ENCODE results near the gene TXNDC2. TPM values are rescaled to one million over a fixed set of nuclear protein-coding genes. Genes with fewer than 3 reads are reported as not detected.

The TXNDC2 gene
- total and polyA plus RNA-seq, 4 donors, result under 0.01 to 0.09 TPM; not detected in 2

DNA sequence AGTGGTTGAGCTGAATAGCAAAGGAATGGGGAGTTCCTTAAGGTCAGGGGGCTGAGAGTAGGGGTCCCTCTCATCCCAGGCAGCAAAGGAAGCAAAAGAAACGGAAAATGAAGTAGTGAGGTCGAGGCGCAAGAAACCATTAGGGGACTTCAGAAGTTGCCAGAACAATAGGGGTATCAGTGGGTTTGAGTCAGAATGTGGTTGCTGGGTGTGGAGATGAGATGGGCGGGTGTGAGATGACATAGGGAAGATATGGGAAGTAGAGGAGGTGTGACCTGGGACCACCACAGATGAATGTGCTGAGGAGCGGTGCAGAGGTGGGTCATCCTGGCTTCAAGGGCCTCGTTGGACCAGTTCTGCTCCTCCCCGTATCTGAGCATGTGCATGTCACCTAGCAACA is 14.9 kb downstream of the TXNDC2 start:
- TF ChIP-seq RXRA (IDR thresholded peaks at IDR 0.05) (no peak), JUND (IDR thresholded peaks at IDR 0.05) (no peak), SP1 (IDR thresholded peaks at IDR 0.05) (no peak), NR2F2 (IDR thresholded peaks at IDR 0.05) (no peak), RAD21 (IDR thresholded peaks at IDR 0.05) (no peak), HNF4A (conservative IDR thresholded peaks at IDR 0.05) (no peak), YY1 (IDR thresholded peaks at IDR 0.05) (no peak), HNF4G (IDR thresholded peaks at IDR 0.05) (no peak), EGR1 (IDR thresholded peaks at IDR 0.05; ENCODE audit: low read depth in 2 of 2) (no peak)
- TF ChIP-seq, protein P1, sequence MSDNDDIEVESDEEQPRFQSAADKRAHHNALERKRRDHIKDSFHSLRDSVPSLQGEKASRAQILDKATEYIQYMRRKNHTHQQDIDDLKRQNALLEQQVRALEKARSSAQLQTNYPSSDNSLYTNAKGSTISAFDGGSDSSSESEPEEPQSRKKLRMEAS (IDR thresholded peaks at IDR 0.05), result no peak
- TF ChIP-seq, protein P2, sequence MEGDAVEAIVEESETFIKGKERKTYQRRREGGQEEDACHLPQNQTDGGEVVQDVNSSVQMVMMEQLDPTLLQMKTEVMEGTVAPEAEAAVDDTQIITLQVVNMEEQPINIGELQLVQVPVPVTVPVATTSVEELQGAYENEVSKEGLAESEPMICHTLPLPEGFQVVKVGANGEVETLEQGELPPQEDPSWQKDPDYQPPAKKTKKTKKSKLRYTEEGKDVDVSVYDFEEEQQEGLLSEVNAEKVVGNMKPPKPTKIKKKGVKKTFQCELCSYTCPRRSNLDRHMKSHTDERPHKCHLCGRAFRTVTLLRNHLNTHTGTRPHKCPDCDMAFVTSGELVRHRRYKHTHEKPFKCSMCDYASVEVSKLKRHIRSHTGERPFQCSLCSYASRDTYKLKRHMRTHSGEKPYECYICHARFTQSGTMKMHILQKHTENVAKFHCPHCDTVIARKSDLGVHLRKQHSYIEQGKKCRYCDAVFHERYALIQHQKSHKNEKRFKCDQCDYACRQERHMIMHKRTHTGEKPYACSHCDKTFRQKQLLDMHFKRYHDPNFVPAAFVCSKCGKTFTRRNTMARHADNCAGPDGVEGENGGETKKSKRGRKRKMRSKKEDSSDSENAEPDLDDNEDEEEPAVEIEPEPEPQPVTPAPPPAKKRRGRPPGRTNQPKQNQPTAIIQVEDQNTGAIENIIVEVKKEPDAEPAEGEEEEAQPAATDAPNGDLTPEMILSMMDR (IDR thresholded peaks at IDR 0.05; ENCODE audit: low read depth, low read length, missing input control), result no peak
- TF ChIP-seq, protein P3, sequence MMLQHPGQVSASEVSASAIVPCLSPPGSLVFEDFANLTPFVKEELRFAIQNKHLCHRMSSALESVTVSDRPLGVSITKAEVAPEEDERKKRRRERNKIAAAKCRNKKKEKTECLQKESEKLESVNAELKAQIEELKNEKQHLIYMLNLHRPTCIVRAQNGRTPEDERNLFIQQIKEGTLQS (IDR thresholded peaks at IDR 0.05), result no peak
- TF ChIP-seq, protein P4, sequence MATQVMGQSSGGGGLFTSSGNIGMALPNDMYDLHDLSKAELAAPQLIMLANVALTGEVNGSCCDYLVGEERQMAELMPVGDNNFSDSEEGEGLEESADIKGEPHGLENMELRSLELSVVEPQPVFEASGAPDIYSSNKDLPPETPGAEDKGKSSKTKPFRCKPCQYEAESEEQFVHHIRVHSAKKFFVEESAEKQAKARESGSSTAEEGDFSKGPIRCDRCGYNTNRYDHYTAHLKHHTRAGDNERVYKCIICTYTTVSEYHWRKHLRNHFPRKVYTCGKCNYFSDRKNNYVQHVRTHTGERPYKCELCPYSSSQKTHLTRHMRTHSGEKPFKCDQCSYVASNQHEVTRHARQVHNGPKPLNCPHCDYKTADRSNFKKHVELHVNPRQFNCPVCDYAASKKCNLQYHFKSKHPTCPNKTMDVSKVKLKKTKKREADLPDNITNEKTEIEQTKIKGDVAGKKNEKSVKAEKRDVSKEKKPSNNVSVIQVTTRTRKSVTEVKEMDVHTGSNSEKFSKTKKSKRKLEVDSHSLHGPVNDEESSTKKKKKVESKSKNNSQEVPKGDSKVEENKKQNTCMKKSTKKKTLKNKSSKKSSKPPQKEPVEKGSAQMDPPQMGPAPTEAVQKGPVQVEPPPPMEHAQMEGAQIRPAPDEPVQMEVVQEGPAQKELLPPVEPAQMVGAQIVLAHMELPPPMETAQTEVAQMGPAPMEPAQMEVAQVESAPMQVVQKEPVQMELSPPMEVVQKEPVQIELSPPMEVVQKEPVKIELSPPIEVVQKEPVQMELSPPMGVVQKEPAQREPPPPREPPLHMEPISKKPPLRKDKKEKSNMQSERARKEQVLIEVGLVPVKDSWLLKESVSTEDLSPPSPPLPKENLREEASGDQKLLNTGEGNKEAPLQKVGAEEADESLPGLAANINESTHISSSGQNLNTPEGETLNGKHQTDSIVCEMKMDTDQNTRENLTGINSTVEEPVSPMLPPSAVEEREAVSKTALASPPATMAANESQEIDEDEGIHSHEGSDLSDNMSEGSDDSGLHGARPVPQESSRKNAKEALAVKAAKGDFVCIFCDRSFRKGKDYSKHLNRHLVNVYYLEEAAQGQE (IDR thresholded peaks at IDR 0.05), result no peak
- TF ChIP-seq, protein P5, sequence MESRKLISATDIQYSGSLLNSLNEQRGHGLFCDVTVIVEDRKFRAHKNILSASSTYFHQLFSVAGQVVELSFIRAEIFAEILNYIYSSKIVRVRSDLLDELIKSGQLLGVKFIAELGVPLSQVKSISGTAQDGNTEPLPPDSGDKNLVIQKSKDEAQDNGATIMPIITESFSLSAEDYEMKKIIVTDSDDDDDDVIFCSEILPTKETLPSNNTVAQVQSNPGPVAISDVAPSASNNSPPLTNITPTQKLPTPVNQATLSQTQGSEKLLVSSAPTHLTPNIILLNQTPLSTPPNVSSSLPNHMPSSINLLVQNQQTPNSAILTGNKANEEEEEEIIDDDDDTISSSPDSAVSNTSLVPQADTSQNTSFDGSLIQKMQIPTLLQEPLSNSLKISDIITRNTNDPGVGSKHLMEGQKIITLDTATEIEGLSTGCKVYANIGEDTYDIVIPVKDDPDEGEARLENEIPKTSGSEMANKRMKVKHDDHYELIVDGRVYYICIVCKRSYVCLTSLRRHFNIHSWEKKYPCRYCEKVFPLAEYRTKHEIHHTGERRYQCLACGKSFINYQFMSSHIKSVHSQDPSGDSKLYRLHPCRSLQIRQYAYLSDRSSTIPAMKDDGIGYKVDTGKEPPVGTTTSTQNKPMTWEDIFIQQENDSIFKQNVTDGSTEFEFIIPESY (IDR thresholded peaks at IDR 0.05), result no peak
- Histone ChIP-seq H3K27ac (ENCODE audit: low read depth in 1 of 2, low read length in 2 of 2) (no peak overlapping the region), H3K9ac (ENCODE audit: low read depth in 1 of 2, low read length in 2 of 2) (no peak overlapping the region), H3K4me3 (ENCODE audit: low read depth in 1 of 3, low read length in 3 of 3) (no peak overlapping the region), H3K27me3 (ENCODE audit: control insufficient read depth in 4 of 4, insufficient read depth in 4 of 4, low read length in 3 of 4) (no peaks in the 10 kb centered on the region), H3K36me3 (ENCODE audit: control insufficient read depth in 4 of 4, insufficient read depth in 3 of 4, low read depth in 1 of 4, low read length in 3 of 4) (no peaks in the 10 kb centered on the region), H3K4me1 (ENCODE audit: control insufficient read depth in 4 of 4, insufficient read depth in 4 of 4, low read length in 3 of 4) (peaks cover 0 to 6% (median 0%) of the 10 kb centered on the region in 4 donors), H3K9me3 (ENCODE audit: control insufficient read depth in 4 of 4, low read length in 3 of 4) (no peaks in the 10 kb centered on the region)
- DNase-seq (ENCODE audit: low spot score), result no peak
- 96% methylated on average over 7 of the region's 7 CpGs for WGBS

DNA sequence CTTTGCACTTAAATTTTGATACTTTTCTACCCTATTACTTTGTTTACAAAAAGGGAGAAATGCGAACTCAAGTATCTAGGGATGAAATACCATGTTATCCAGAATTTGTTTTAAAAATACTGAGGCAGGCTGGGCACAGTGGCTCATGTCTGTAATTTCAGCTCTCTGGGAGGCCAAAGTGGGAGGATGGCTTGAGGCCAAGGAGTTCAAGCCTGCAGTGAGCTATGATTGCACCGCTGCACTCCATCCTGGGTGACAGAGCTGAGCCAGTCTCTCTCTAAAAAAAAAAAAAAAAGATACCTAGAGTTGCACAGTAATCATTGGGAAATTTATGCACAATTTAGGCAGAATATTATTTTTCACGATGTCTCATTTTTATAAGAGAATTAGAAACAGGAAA is 15.6 kb downstream of the TXNDC2 start:
- Histone ChIP-seq H3K9ac (ENCODE audit: low read depth in 1 of 2, low read length in 2 of 2) (no peak overlapping the region), H3K9me3 (ENCODE audit: control insufficient read depth in 4 of 4, low read length in 3 of 4) (no peaks in the 10 kb centered on the region), H3K36me3 (ENCODE audit: control insufficient read depth in 4 of 4, insufficient read depth in 3 of 4, low read depth in 1 of 4, low read length in 3 of 4) (no peaks in the 10 kb centered on the region), H3K27ac (ENCODE audit: low read depth in 1 of 2, low read length in 2 of 2) (no peak overlapping the region), H3K4me1 (ENCODE audit: control insufficient read depth in 4 of 4, insufficient read depth in 4 of 4, low read length in 3 of 4) (peaks cover 0 to 6% (median 0%) of the 10 kb centered on the region in 4 donors), H3K27me3 (ENCODE audit: control insufficient read depth in 4 of 4, insufficient read depth in 4 of 4, low read length in 3 of 4) (no peaks in the 10 kb centered on the region), H3K4me3 (ENCODE audit: low read depth in 1 of 3, low read length in 3 of 3) (no peak overlapping the region)
- no peak for DNase-seq (ENCODE audit: low spot score)
- 82% methylated on average over 3 of the region's 3 CpGs for WGBS
- TF ChIP-seq NR2F2 (IDR thresholded peaks at IDR 0.05) (no peak), EGR1 (IDR thresholded peaks at IDR 0.05; ENCODE audit: low read depth in 2 of 2) (no peak), YY1 (IDR thresholded peaks at IDR 0.05) (no peak), FOXA2 (IDR thresholded peaks at IDR 0.05) (no peak), RAD21 (IDR thresholded peaks at IDR 0.05) (no peak), HNF4G (IDR thresholded peaks at IDR 0.05) (no peak), GABPA (IDR thresholded peaks at IDR 0.05 in 1 of 2, conservative IDR thresholded peaks at IDR 0.05 in 1 of 2) (no peak), SP1 (IDR thresholded peaks at IDR 0.05) (no peak), RXRA (IDR thresholded peaks at IDR 0.05) (no peak), JUND (IDR thresholded peaks at IDR 0.05) (no peak), HNF4A (conservative IDR thresholded peaks at IDR 0.05) (no peak)
- TF ChIP-seq, protein P1 (IDR thresholded peaks at IDR 0.05), result no peak
- TF ChIP-seq, protein P5 (IDR thresholded peaks at IDR 0.05), result no peak
- TF ChIP-seq, protein P4 (IDR thresholded peaks at IDR 0.05), result no peak
- TF ChIP-seq, protein P3 (IDR thresholded peaks at IDR 0.05), result no peak

All from liver (tissue), 9 donors.